ENCODE results near the gene LRRC3. TPM values are rescaled to one million over a fixed set of nuclear protein-coding genes. Genes with fewer than 3 reads are reported as not detected.

Gene LRRC3
- total RNA-seq, 1 donor from 2014 or later, result 2.5 TPM

GRCh38 chr21:44475266-44475845 lies 20.0 kb downstream of the LRRC3 start:
- no peak overlapping the region for H3K27ac ChIP-seq
- H3K27me3 Mint-ChIP-seq (ENCODE audit: insufficient read depth, low read depth), result peaks cover 7% of the 10 kb centered on the region
- peaks cover 3% of the 10 kb centered on the region for H3K9me3 Mint-ChIP-seq
- DNase-seq (ENCODE audit: low spot score), result no peak
- no peaks in the 10 kb centered on the region for H3K36me3 ChIP-seq
- no peaks in the 10 kb centered on the region for H3K36me3 Mint-ChIP-seq
- no peak overlapping the region for H2AFZ ChIP-seq (replicated peaks)
- TF ChIP-seq EZH2 (IDR thresholded peaks at IDR 0.05), result no peak
- TF ChIP-seq CTCF (IDR thresholded peaks at IDR 0.05), result no peak
- TF ChIP-seq EZH2phosphoT487 (IDR thresholded peaks at IDR 0.05), result no peak
- no peaks in the 10 kb centered on the region for H3K9me3 ChIP-seq (ENCODE audit: low read depth)
- H4K20me1 ChIP-seq (ENCODE audit: low read depth), result no peaks in the 10 kb centered on the region
- no peak overlapping the region for H3K4me3 ChIP-seq
- no peaks in the 10 kb centered on the region for H3K79me2 ChIP-seq (ENCODE audit: low read depth)
- no peaks in the 10 kb centered on the region for H3K27me3 ChIP-seq
- no peaks in the 10 kb centered on the region for H3F3A ChIP-seq (ENCODE audit: low read depth)
- H3K4me1 Mint-ChIP-seq, result no peaks in the 10 kb centered on the region
- no peak overlapping the region for H3K9ac ChIP-seq
- H3K4me2 ChIP-seq, result no peak overlapping the region
- no peak overlapping the region for H3K4me3 Mint-ChIP-seq
- H3K27ac Mint-ChIP-seq, result no peak overlapping the region
- no peaks in the 10 kb centered on the region for H3K4me1 ChIP-seq

- H3K79me2 ChIP-seq (ENCODE audit: low read depth), result no peaks in the 10 kb centered on the region
- H3K9me3 ChIP-seq (ENCODE audit: low read depth), result no peaks in the 10 kb centered on the region
- H3F3A ChIP-seq (ENCODE audit: low read depth), result no peaks in the 10 kb centered on the region
- H3K4me1 Mint-ChIP-seq, result no peaks in the 10 kb centered on the region
- H3K4me3 ChIP-seq, result no peak overlapping the region
- no peaks in the 10 kb centered on the region for H3K27me3 ChIP-seq
- TF ChIP-seq EZH2phosphoT487 (IDR thresholded peaks at IDR 0.05) (no peak), CTCF (IDR thresholded peaks at IDR 0.05) (no peak), EZH2 (IDR thresholded peaks at IDR 0.05) (no peak)
- no peak overlapping the region for H3K4me2 ChIP-seq
- H3K9ac ChIP-seq, result no peak overlapping the region
- no peak for DNase-seq (ENCODE audit: low spot score)
- H3K9me3 Mint-ChIP-seq, result peaks cover 3% of the 10 kb centered on the region
- H2AFZ ChIP-seq (replicated peaks), result no peak overlapping the region
- H3K36me3 Mint-ChIP-seq, result no peaks in the 10 kb centered on the region
- H3K4me1 ChIP-seq, result no peaks in the 10 kb centered on the region
- no peak overlapping the region for H3K4me3 Mint-ChIP-seq
- H4K20me1 ChIP-seq (ENCODE audit: low read depth), result no peaks in the 10 kb centered on the region
- no peak overlapping the region for H3K27ac ChIP-seq
- no peaks in the 10 kb centered on the region for H3K36me3 ChIP-seq
- H3K27me3 Mint-ChIP-seq (ENCODE audit: insufficient read depth, low read depth), result peaks cover 5% of the 10 kb centered on the region
- no peak overlapping the region for H3K27ac Mint-ChIP-seq
Measured at GRCh38 chr21:44477131-44477530, 21.8 kb downstream of the LRRC3 start.

GRCh38 chr21:44477712-44478111 lies 22.4 kb downstream of the LRRC3 start:
- Histone ChIP-seq H2AFZ (replicated peaks) (no peak overlapping the region), H3K27me3 (no peaks in the 10 kb centered on the region), H3K4me1 (no peaks in the 10 kb centered on the region), H3K4me3 (no peak overlapping the region), H3F3A (ENCODE audit: low read depth) (no peaks in the 10 kb centered on the region), H3K79me2 (ENCODE audit: low read depth) (no peaks in the 10 kb centered on the region), H3K9ac (no peak overlapping the region), H3K27ac (no peak overlapping the region), H3K36me3 (no peaks in the 10 kb centered on the region), H4K20me1 (ENCODE audit: low read depth) (no peaks in the 10 kb centered on the region), H3K9me3 (ENCODE audit: low read depth) (no peaks in the 10 kb centered on the region), H3K4me2 (no peak overlapping the region)
- peaks cover 3% of the 10 kb centered on the region for H3K9me3 Mint-ChIP-seq
- H3K4me3 Mint-ChIP-seq, result no peak overlapping the region
- DNase-seq (ENCODE audit: low spot score), result no peak
- TF ChIP-seq EZH2phosphoT487 (IDR thresholded peaks at IDR 0.05) (no peak), EZH2 (IDR thresholded peaks at IDR 0.05) (no peak), CTCF (IDR thresholded peaks at IDR 0.05) (no peak)
- no peaks in the 10 kb centered on the region for H3K4me1 Mint-ChIP-seq
- H3K36me3 Mint-ChIP-seq, result no peaks in the 10 kb centered on the region
- no peak overlapping the region for H3K27ac Mint-ChIP-seq
- H3K27me3 Mint-ChIP-seq (ENCODE audit: insufficient read depth, low read depth), result peaks cover 5% of the 10 kb centered on the region

Measured in neural progenitor cell (in vitro differentiated cells).